Smooth muscle cell (in vitro differentiated cells): ENCODE results near the gene KIF14. TPM values are rescaled to one million over a fixed set of nuclear protein-coding genes. Genes with fewer than 3 reads are reported as not detected.
A peak's percentile ranks its signal among the peaks of the same experiment; 100 is the strongest.

Experiments
- DNase-seq: peaks from one replicate; lab custom pipeline; 2025; ENCODE audit not compliant: unreplicated experiment; lab: John Stamatoyannopoulos, UW
- H2AFZ ChIP-seq: fragments of 200-600 bp; sonication (generic); 2 replicates; pipeline ENCODE4 v1.6.0; 2016; ENCODE audit warnings: antibody characterized with exemption, low read depth, mild to moderate bottlenecking
- H3F3A ChIP-seq: fragments of 200-600 bp; sonication (generic); 2 replicates; pipeline ENCODE4 v1.6.0; 2017; ENCODE audit warnings: antibody characterized with exemption, low read depth
- H3K27ac ChIP-seq: fragments of 200-600 bp; sonication (generic); 2 replicates; pipeline ENCODE4 v1.5.1; 2016; ENCODE audit warnings: low read depth, mild to moderate bottlenecking
- H3K27me3 ChIP-seq: fragments of 200-600 bp; sonication (generic); 2 replicates; pipeline ENCODE4 v1.6.1; 2016; ENCODE audit warnings: low read depth, mild to moderate bottlenecking
- H3K36me3 ChIP-seq: fragments of 200-600 bp; sonication (generic); 2 replicates; pipeline ENCODE4 v1.5.1; 2016; ENCODE audit warnings: low read depth
- H3K4me1 ChIP-seq: fragments of 200-600 bp; sonication (generic); 2 replicates; pipeline ENCODE4 v1.5.1; 2016; ENCODE audit warnings: low read depth
- H3K4me2 ChIP-seq: fragments of 200-600 bp; sonication (generic); 2 replicates; pipeline ENCODE4 v1.6.0; 2016; ENCODE audit warnings: mild to moderate bottlenecking
- H3K4me3 ChIP-seq: fragments of 200-600 bp; sonication (generic); 2 replicates; pipeline ENCODE4 v1.5.1; 2016; ENCODE audit warnings: mild to moderate bottlenecking
- H3K79me2 ChIP-seq: fragments of 200-600 bp; sonication (generic); 2 replicates; pipeline ENCODE4 v1.6.0; 2016; ENCODE audit warnings: low read depth, mild to moderate bottlenecking
- H3K9ac ChIP-seq: fragments of 200-600 bp; sonication (generic); 2 replicates; pipeline ENCODE4 v1.6.0; 2016; ENCODE audit warnings: low read depth
- H3K9me3 ChIP-seq: fragments of 200-600 bp; sonication (generic); replicated peaks from 2 replicates; pipeline ENCODE4 v1.5.1; 2016; ENCODE audit warnings: low read depth
- H4K20me1 ChIP-seq: fragments of 200-600 bp; sonication (generic); 2 replicates; pipeline ENCODE4 v1.6.0; 2016; ENCODE audit warnings: low read depth
- WGBS: methylation state at CpG from one replicate; pipeline ENCODE4 v1.1.7; 2016; ENCODE audit warnings: low lambda C conversion rate; 5-methylcytosine and 5-hydroxymethylcytosine counted together
- polyA plus RNA-seq: library from polyadenylated mRNA; unstranded; fragments of >200 nt; fragmentation: Nextera tagmentation; extraction: Ambion mirVana; gene quantifications from 2 replicates; pipeline ENCODE4 v1.2.1, GENCODE V29; 2016
- total RNA-seq: library from RNA; depleted of rRNA; stranded (reverse); fragments of >200 nt; gene quantifications from 2 replicates; pipeline ENCODE4 v1.2.3, GENCODE V29; 2014
- TF ChIP-seq, protein P1 (sequence below): fragments of 200-600 bp; sonication (generic); IDR thresholded peaks from 2 replicates; pipeline ENCODE4 v1.5.1; 2017; ENCODE audit warnings: borderline replicate concordance, mild to moderate bottlenecking, antibody characterized with exemption; ENCODE audit not compliant: insufficient read depth, poor library complexity, severe bottlenecking

Gene KIF14
- total and polyA plus RNA-seq, 2 experiments from 2014 or later: 0.93 to 1.3 TPM

DNA sequence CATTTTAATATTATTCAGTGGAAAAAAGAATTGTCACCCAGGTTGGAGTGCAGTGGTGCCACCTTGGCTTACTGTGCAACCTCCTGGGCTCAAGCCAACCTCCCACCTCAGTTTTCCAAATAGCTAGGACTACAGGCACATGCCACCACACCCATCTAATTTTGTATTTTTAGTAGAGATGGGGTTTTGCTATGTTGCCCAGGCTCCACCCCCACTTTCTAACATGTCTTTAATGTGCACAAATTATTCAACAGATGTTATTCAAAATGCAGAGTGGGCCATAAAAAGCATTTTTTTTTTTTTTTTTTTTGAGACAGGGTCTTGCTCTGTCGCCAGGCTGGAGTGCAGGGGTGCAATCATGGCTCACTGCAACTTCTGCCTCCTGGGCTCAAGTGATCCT is 31.8 kb upstream of the KIF14 start:
- H3K4me1 ChIP-seq: no peaks in the 10 kb centered on the region
- WGBS: 100% methylated on average over 1 of the region's 1 CpG
- no peaks in the 10 kb centered on the region for H4K20me1 ChIP-seq
- no peaks in the 10 kb centered on the region for H3K79me2 ChIP-seq
- DNase-seq: no peak
- H3K9ac ChIP-seq: no peak overlapping the region
- no peak overlapping the region for H3K27ac ChIP-seq
- no peaks in the 10 kb centered on the region for H3K27me3 ChIP-seq
- no peak overlapping the region for H3K4me2 ChIP-seq
- peaks cover 3% of the 10 kb centered on the region for H3K36me3 ChIP-seq
- no peaks in the 10 kb centered on the region for H3K9me3 ChIP-seq
- H3K4me3 ChIP-seq: no peak overlapping the region
- no peak overlapping the region for H2AFZ ChIP-seq
- TF ChIP-seq, protein P1, sequence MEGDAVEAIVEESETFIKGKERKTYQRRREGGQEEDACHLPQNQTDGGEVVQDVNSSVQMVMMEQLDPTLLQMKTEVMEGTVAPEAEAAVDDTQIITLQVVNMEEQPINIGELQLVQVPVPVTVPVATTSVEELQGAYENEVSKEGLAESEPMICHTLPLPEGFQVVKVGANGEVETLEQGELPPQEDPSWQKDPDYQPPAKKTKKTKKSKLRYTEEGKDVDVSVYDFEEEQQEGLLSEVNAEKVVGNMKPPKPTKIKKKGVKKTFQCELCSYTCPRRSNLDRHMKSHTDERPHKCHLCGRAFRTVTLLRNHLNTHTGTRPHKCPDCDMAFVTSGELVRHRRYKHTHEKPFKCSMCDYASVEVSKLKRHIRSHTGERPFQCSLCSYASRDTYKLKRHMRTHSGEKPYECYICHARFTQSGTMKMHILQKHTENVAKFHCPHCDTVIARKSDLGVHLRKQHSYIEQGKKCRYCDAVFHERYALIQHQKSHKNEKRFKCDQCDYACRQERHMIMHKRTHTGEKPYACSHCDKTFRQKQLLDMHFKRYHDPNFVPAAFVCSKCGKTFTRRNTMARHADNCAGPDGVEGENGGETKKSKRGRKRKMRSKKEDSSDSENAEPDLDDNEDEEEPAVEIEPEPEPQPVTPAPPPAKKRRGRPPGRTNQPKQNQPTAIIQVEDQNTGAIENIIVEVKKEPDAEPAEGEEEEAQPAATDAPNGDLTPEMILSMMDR: no peak
- H3F3A ChIP-seq: no peaks in the 10 kb centered on the region

DNA sequence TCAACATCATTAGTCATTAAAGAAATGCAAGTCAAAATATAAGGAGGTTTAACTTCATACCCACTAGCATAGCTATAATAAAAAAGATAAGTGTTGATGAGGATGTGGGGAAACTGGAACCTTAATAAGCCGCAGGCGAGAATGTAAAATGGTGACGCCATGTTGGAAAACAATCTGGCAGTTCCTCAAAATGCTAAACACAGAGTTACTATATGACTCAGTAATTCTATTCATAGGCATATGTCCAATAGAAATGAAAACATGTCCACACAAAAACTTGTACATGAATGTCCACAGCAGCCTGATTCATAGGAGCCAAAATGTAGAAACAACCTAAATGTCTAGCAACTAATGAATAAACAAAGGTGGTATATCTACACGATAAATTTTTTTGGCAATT is 26.0 kb upstream of the KIF14 start:
- no peak overlapping the region for H3K4me2 ChIP-seq
- no peak overlapping the region for H3K27ac ChIP-seq
- WGBS: 98% methylated on average over 4 of the region's 4 CpGs
- H3K36me3 ChIP-seq: peaks cover 3% of the 10 kb centered on the region
- TF ChIP-seq, protein P1: no peak
- no peak overlapping the region for H3K4me3 ChIP-seq
- H3K9me3 ChIP-seq: no peaks in the 10 kb centered on the region
- H2AFZ ChIP-seq: no peak overlapping the region
- no peaks in the 10 kb centered on the region for H3F3A ChIP-seq
- no peaks in the 10 kb centered on the region for H4K20me1 ChIP-seq
- no peaks in the 10 kb centered on the region for H3K79me2 ChIP-seq
- no peaks in the 10 kb centered on the region for H3K4me1 ChIP-seq
- H3K9ac ChIP-seq: no peak overlapping the region
- DNase-seq: no peak
- no peaks in the 10 kb centered on the region for H3K27me3 ChIP-seq

GRCh38 chr1:200644021-200644420 is 23.5 kb upstream of the KIF14 start:
- no peaks in the 10 kb centered on the region for H3K9me3 ChIP-seq
- no peak overlapping the region for H3K4me3 ChIP-seq
- H3K4me2 ChIP-seq: no peak overlapping the region
- H3K27me3 ChIP-seq: no peaks in the 10 kb centered on the region
- no peaks in the 10 kb centered on the region for H3K79me2 ChIP-seq
- no peak overlapping the region for H2AFZ ChIP-seq
- H3K4me1 ChIP-seq: no peaks in the 10 kb centered on the region
- no peak for DNase-seq
- peaks cover 3% of the 10 kb centered on the region for H3K36me3 ChIP-seq
- no peaks in the 10 kb centered on the region for H4K20me1 ChIP-seq
- peaks cover 3% of the 10 kb centered on the region for H3F3A ChIP-seq
- H3K9ac ChIP-seq: no peak overlapping the region
- H3K27ac ChIP-seq: no peak overlapping the region
- TF ChIP-seq, protein P1: no peak

- H3K36me3 ChIP-seq: no peaks in the 10 kb centered on the region
- peak overlapping the region; percentile 58 for H3K27ac ChIP-seq
Observed at GRCh38 chr1:200642481-200642880, 21.9 kb upstream of the KIF14 start.

More at GRCh38 chr1:200642481-200642880, 21.9 kb upstream of the KIF14 start:
- TF ChIP-seq, protein P1: no peak
- no peaks in the 10 kb centered on the region for H3K27me3 ChIP-seq
- no peak overlapping the region for H2AFZ ChIP-seq
- H4K20me1 ChIP-seq: no peaks in the 10 kb centered on the region
- H3K79me2 ChIP-seq: no peaks in the 10 kb centered on the region
- H3K9ac ChIP-seq: no peak overlapping the region
- no peaks in the 10 kb centered on the region for H3K9me3 ChIP-seq
- peaks cover 3% of the 10 kb centered on the region for H3F3A ChIP-seq
- H3K4me1 ChIP-seq: no peaks in the 10 kb centered on the region
- peak overlapping the region; percentile 46 for H3K4me2 ChIP-seq
- no peak for DNase-seq
- no peak overlapping the region for H3K4me3 ChIP-seq
- WGBS: 76% methylated on average over 6 of the region's 6 CpGs
